IPS-20b (cell line): ENCODE measurements around the gene EFHC2.

ENCODE experiments used
- H3K27ac ChIP-seq: one replicate; pipeline ENCODE4 v1.5.1; 2013; ENCODE audit warnings: low read length
- H3K27me3 ChIP-seq: 2 replicates; pipeline ENCODE4 v1.6.1; 2013; ENCODE audit warnings: mild to moderate bottlenecking, low read length, inconsistent platforms; ENCODE audit not compliant: insufficient read depth
- H3K36me3 ChIP-seq: 2 replicates; pipeline ENCODE4 v1.6.1; 2013; ENCODE audit warnings: low read depth, mild to moderate bottlenecking, inconsistent platforms, low read length, moderate library complexity; ENCODE audit not compliant: insufficient read depth
- H3K4me1 ChIP-seq: 2 replicates; pipeline ENCODE4 v1.6.1; 2013; ENCODE audit warnings: mild to moderate bottlenecking, control low read depth, inconsistent platforms, low read length, moderate library complexity; ENCODE audit not compliant: insufficient read depth
- H3K4me3 ChIP-seq: 2 replicates; pipeline ENCODE4 v1.5.1; 2013; ENCODE audit warnings: mild to moderate bottlenecking, low read length, inconsistent platforms
- H3K9ac ChIP-seq: 2 replicates; pipeline ENCODE4 v1.6.1; 2013; ENCODE audit warnings: low read depth, mild to moderate bottlenecking, inconsistent platforms, low read length, moderate library complexity
- H3K9me3 ChIP-seq: 2 replicates; pipeline ENCODE4 v1.6.1; 2013; ENCODE audit warnings: mild to moderate bottlenecking, low read depth, low read length, inconsistent platforms; ENCODE audit not compliant: insufficient read depth

EFHC2 gene

DNA sequence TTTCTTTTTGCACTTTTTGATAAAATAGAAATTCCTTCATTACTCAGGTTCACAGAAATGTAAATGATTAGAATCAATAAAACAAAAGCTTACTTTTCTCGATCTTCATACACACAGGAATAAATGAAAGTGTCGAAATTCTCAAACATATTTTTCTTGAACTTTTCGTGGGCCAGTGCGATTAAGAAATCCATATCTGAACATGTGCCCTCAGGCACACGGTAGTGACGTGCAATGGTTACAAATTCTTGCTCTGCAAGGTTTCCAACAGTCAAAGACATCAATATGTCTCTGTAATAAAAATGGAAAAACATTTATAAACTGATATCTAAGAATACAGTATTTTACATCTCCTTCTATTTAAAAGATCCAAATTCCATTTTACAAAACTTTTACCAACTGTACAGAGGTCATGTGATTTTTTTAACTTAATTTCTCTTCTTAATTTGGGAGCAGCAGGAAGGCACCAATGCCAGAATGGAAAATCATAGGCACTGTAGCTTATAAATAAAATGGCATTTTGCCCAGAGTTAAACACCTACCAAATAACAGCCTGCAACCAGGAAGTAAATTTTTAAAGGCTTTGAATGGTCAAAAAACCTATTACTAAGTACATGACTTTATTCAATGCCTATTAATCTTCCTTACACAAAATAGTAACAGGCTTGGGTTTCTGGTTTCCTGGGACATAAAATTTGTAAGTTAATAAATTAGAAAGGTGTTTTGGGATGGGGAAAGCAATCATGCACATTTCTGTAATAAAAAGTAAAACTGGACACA, 165.0 kb downstream of the EFHC2 start:
- H3K4me1 ChIP-seq = no peaks in the 10 kb centered on the region
- no peak overlapping the region for H3K4me3 ChIP-seq
- H3K9me3 ChIP-seq = no peaks in the 10 kb centered on the region
- no peaks in the 10 kb centered on the region for H3K27me3 ChIP-seq
- no peak overlapping the region for H3K9ac ChIP-seq
- no peaks in the 10 kb centered on the region for H3K36me3 ChIP-seq
- H3K27ac ChIP-seq = no peak overlapping the region

DNA sequence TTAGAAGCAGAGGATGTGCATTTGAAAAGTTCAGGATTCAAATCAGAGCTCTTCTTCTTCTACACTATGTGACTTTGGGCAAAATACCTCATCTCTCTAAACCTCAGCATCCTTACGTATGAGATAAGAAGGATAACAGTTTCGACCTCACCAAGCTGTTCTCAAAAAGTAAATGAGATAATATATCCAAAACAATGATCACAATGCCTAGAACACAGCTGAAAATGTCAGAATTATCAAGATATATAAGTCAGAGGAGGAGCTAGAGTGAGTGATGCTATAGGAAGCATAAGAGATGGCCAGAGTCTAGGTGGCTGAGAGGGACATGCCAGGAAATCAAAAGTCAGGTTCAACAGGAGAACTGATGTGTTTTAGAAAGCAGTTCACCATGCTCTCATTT, 168.0 kb downstream of the EFHC2 start:
- Histone ChIP-seq H3K36me3 (no peaks in the 10 kb centered on the region), H3K27ac (no peak overlapping the region), H3K9ac (no peak overlapping the region), H3K27me3 (no peaks in the 10 kb centered on the region), H3K9me3 (no peaks in the 10 kb centered on the region), H3K4me3 (no peak overlapping the region), H3K4me1 (no peaks in the 10 kb centered on the region)

- Histone ChIP-seq H3K27me3 (no peaks in the 10 kb centered on the region), H3K9ac (no peak overlapping the region), H3K27ac (no peak overlapping the region), H3K9me3 (no peaks in the 10 kb centered on the region), H3K4me1 (no peaks in the 10 kb centered on the region), H3K4me3 (no peak overlapping the region), H3K36me3 (no peaks in the 10 kb centered on the region)
Measured at GRCh38 chrX:44174061-44174460, 169.4 kb downstream of the EFHC2 start.

GRCh38 chrX:44173219-44173618, 170.3 kb downstream of the EFHC2 start:
- H3K4me1 ChIP-seq = no peaks in the 10 kb centered on the region
- H3K27me3 ChIP-seq = no peaks in the 10 kb centered on the region
- no peak overlapping the region for H3K9ac ChIP-seq
- H3K36me3 ChIP-seq = no peaks in the 10 kb centered on the region
- no peak overlapping the region for H3K27ac ChIP-seq
- H3K9me3 ChIP-seq = no peaks in the 10 kb centered on the region
- H3K4me3 ChIP-seq = no peak overlapping the region

DNA sequence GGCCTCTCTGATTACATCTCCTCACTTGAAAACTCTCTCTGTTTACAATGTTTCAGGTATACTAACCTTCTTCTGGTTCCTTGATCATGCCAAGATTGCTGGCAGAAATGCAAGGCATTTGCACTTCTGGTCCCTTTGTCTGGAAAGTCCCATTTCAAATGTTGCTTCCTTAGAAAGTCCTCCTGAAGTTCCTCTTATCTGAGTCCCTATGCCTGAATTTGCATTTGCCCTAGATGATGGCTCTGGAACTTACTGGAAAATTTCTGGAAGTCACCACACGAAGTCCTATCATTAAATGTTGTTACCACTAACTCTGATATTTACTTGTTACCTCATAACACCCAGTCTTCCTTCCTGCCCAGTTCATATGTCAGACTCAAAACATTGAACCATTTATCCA, 176.4 kb downstream of the EFHC2 start:
- Histone ChIP-seq H3K9ac (no peak overlapping the region), H3K9me3 (no peaks in the 10 kb centered on the region), H3K36me3 (no peaks in the 10 kb centered on the region), H3K27me3 (no peaks in the 10 kb centered on the region), H3K4me1 (no peaks in the 10 kb centered on the region), H3K27ac (no peak overlapping the region), H3K4me3 (no peak overlapping the region)

DNA sequence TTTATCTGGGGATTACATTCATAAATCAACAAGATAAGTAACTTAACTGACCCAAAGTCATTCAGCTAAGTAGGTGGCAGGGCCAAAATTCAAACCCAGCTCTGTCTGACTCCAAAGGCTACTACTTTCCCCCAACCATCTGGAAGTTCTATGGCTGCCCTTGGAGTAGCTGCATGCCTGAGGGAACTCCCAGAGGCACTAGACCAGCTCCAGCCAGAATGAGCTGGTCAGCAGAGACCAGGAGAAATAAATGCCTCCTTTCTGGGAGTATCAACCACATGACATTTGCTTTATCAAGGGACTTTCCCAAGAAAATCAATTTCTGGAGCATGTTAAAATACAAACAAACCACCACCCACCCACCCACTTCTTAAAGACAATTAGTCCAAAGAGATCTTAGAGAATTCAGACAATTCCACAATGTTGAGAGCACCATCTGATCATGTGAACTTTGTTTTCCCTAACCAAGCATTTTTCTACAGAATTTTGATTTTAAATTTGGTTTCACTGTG, 180.5 kb downstream of the EFHC2 start:
- Histone ChIP-seq H3K4me1 (no peaks in the 10 kb centered on the region), H3K27me3 (no peaks in the 10 kb centered on the region), H3K27ac (no peak overlapping the region), H3K36me3 (no peaks in the 10 kb centered on the region), H3K9me3 (no peaks in the 10 kb centered on the region), H3K4me3 (no peak overlapping the region), H3K9ac (no peak overlapping the region)

GRCh38 chrX:44157858-44158257, 185.6 kb downstream of the EFHC2 start:
- H3K9me3 ChIP-seq = no peaks in the 10 kb centered on the region
- no peaks in the 10 kb centered on the region for H3K27me3 ChIP-seq
- no peak overlapping the region for H3K9ac ChIP-seq
- no peak overlapping the region for H3K27ac ChIP-seq
- no peaks in the 10 kb centered on the region for H3K36me3 ChIP-seq
- H3K4me1 ChIP-seq = peaks cover 3% of the 10 kb centered on the region; the same call in 1 of the 2 replicates
- H3K4me3 ChIP-seq = no peak overlapping the region

GRCh38 chrX:44157283-44157682, 186.2 kb downstream of the EFHC2 start:
- Histone ChIP-seq H3K27ac (no peak overlapping the region), H3K4me1 (peaks cover 3% of the 10 kb centered on the region; the same call in 1 of the 2 replicates), H3K9ac (no peak overlapping the region), H3K27me3 (no peaks in the 10 kb centered on the region), H3K36me3 (no peaks in the 10 kb centered on the region), H3K4me3 (no peak overlapping the region), H3K9me3 (no peaks in the 10 kb centered on the region)

DNA sequence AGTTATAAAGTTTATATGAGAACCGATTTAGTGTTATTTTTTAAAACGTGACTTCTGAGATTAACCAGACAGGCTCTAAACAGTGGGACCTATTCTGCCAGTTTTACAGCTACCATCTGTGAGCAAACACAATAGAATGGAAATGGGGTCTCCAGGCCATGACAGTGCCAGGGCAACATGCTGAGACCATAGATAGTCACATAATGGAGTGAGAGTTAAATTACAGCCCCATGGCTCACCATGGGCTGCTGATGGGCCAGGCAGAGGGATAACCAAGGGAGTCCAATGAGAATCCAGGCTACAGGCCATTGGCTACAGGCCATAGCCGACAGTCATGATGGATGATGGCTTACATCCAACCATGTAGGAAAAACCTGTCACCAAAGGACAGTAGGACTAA, 186.7 kb downstream of the EFHC2 start:
- H3K9me3 ChIP-seq = no peaks in the 10 kb centered on the region
- H3K9ac ChIP-seq = no peak overlapping the region
- H3K27me3 ChIP-seq = no peaks in the 10 kb centered on the region
- H3K27ac ChIP-seq = no peak overlapping the region
- H3K4me1 ChIP-seq = peaks cover 3% of the 10 kb centered on the region; the same call in 1 of the 2 replicates
- H3K4me3 ChIP-seq = no peak overlapping the region
- H3K36me3 ChIP-seq = no peaks in the 10 kb centered on the region

GRCh38 chrX:44155126-44155525, 188.3 kb downstream of the EFHC2 start:
- H3K4me3 ChIP-seq = no peak overlapping the region

DNA sequence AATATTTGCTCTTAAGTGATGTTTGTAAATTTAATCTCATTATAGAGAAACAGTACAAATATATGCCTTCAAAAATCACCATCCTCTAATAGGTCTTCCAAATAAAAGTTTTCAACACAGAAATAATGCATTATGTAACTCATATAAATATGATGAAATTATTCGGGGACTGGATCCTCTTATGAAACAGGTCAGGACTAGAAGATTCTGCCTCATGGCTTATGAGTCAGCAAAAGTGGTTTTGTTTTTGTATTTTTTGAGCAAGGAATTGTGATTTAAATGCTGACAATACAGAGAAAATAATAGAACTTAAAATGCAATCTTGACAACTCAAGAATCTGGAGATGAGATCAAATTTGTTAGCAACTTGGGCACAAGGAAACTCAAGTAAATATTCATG, 190.6 kb downstream of the EFHC2 start:
- no peak overlapping the region for H3K27ac ChIP-seq
- no peak overlapping the region for H3K4me3 ChIP-seq
- no peaks in the 10 kb centered on the region for H3K9me3 ChIP-seq
- H3K4me1 ChIP-seq = peaks cover 3% of the 10 kb centered on the region; the same call in 1 of the 2 replicates
- no peaks in the 10 kb centered on the region for H3K36me3 ChIP-seq
- H3K27me3 ChIP-seq = no peaks in the 10 kb centered on the region
- no peak overlapping the region for H3K9ac ChIP-seq

More at GRCh38 chrX:44155126-44155525, 188.3 kb downstream of the EFHC2 start:
- no peaks in the 10 kb centered on the region for H3K9me3 ChIP-seq
- no peak overlapping the region for H3K27ac ChIP-seq
- peaks cover 3% of the 10 kb centered on the region; the same call in 1 of the 2 replicates for H3K4me1 ChIP-seq
- no peaks in the 10 kb centered on the region for H3K27me3 ChIP-seq
- no peak overlapping the region for H3K9ac ChIP-seq
- H3K36me3 ChIP-seq = no peaks in the 10 kb centered on the region

- Histone ChIP-seq H3K27ac (no peak overlapping the region), H3K4me3 (no peak overlapping the region), H3K4me1 (peaks cover 30% of the 10 kb centered on the region; the same call in 1 of the 2 replicates), H3K36me3 (no peaks in the 10 kb centered on the region), H3K9ac (no peak overlapping the region), H3K27me3 (no peaks in the 10 kb centered on the region), H3K9me3 (no peaks in the 10 kb centered on the region)
Measured at GRCh38 chrX:44147130-44147529, 196.3 kb downstream of the EFHC2 start.
